GM21529 (cell line): ENCODE data around the gene ABLIM1.

Experiments
- ATAC-seq: cut with Tn5 transposase; IDR thresholded peaks from one replicate; pipeline ENCODE4 v1.9.1; 2021; ENCODE audit not compliant: unreplicated experiment

ABLIM1 gene

DNA sequence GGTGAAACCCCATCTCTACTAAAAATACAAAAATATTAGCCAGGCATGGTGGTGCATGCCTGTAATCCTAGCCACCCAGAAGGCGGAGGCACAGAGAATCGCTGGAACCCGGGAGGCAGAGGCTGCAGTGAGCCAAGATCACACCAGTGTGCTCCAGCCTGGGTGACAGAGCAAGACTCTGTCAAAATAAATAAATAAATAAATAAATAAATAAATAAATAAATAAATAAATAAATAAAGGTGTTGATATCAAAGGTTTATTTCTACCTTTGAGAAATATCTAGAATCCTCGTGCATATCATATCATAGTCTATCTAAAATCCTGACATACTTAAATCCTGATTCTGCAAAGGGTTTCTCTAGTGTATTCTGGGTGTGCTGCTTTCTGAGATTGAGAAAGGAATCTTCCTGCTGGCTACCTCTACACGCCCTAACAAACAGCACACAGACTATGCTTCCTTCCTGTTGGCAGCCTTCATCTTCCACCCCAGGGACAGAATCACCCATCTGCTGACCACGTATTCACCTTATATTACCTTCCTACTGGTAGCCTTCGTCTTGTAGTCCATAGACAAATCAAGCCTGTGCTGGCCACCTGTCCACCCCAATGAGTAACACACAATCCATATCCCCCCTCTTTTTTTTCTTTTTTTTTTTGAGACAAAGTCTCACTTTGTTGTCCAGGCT, 8.7 kb downstream of the ABLIM1 start:
- ATAC-seq = no peak

DNA sequence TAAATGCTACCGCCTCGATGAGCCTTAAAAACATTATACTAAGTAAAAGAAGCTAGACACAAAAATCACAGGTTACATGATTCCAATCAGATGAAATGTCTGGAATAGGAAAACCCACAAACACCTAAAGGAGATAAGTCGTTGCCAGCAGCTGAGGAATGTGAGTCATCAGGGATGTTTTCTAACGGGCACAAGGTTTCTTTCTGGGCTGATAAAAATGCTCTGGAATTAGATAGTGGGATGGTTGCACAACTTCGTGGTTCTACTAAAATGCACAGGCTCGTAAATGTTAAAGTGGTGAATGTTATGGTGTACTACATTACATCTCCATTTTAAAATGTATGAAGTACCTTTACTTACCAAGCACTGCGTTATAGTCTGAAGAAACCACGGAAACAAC, 9.7 kb downstream of the ABLIM1 start:
- no peak for ATAC-seq

DNA sequence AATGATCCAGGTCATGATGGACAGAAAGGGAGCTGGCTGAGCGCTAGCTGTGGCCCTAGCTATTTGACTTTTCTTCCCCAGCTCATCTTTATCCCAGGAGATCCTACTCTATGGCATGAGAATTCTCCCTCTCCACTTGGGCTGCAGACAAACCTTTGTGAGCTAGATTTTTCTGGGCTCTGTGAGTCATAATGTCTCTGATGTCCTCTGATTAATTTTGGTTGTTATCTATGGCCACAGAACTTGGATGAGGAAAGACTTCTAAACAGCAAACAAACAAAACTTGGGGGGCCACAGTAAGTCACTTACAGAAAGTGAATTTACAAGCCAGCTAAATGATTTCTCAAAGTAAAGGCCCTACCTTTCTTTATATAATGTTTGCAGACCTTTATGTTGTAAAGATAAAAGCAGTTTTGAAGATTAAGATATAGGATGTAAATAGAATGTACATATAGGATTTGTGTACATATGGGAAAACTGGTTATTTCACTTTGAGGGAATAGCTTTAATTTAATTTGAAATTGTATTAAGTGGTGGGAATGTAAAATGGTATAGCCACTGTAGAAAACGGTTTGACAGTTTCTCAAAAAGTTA, 10.4 kb downstream of the ABLIM1 start:
- no peak for ATAC-seq

DNA sequence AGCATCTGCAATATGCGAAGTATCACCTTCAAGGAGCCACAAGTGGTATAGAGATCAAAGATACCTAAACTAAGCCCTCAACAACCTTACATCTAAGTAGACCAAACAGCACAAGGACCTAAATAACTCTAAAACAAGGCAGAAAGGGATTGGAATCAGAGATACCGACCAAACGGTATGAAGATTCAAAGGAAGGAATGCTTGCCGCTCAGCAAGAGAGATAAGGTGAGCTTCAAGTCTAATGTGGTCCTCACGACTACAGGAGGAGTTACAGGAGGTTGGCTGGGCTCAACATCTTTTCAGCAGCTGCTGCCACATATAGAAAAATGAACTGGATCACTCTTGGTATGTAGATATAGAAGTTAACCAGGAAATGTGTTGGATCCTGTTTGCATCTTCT, 11.6 kb downstream of the ABLIM1 start:
- ATAC-seq = no peak

DNA sequence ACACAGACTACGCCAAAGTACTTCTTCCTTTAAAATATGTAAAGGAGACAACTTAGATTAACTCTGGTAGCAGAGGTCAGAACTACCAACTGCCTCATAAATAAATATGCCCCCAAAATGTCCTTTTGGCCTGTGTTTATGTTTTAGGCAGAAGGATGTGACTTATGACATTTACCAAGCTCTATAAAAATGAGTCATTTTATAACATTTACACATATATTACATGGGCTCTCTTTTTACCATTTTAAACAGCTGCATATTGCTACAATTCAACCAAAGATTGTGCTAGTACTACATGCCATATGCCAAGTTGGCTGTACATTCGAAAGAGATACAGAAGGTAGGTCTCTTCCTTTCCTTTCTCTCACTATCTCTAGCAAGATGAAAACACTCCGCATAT, 12.4 kb downstream of the ABLIM1 start:
- no peak for ATAC-seq

DNA sequence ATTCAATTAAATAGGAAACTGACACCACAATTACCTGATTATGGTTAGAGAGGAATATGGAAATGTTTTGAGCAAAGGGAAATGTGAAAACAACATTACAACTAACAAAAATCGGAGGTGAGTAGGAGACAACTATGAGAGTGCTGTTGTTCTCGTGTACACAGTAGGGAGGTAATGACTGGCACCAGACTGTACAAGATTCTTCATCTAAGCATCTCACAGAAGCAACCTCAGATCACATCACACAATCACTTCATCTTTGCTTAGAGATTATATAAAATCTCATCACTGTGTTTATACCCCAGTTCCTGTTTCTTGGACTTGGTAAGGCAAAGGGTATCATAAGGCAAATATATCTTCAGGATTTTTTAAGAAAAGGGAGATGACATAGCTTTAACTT, 14.9 kb downstream of the ABLIM1 start:
- ATAC-seq = no peak

DNA sequence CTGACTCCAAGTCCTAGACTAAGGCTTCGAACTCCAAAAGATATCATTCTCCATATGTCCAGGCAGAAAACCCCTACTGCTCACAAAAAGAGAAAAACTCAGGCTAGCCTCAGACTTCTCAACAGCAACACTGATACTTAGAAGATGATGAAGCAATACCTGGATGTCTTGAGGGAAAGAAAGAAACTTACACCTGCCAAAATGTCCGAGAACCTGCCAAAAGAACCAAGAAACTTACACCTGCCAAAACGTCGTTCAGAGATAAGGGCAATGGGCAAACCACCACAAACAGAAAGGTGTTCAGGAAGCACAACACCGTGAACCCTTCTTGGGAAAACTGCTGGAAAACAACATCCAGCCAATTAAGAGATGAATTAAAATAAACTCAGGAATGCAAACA, 15.3 kb downstream of the ABLIM1 start:
- ATAC-seq = no peak

DNA sequence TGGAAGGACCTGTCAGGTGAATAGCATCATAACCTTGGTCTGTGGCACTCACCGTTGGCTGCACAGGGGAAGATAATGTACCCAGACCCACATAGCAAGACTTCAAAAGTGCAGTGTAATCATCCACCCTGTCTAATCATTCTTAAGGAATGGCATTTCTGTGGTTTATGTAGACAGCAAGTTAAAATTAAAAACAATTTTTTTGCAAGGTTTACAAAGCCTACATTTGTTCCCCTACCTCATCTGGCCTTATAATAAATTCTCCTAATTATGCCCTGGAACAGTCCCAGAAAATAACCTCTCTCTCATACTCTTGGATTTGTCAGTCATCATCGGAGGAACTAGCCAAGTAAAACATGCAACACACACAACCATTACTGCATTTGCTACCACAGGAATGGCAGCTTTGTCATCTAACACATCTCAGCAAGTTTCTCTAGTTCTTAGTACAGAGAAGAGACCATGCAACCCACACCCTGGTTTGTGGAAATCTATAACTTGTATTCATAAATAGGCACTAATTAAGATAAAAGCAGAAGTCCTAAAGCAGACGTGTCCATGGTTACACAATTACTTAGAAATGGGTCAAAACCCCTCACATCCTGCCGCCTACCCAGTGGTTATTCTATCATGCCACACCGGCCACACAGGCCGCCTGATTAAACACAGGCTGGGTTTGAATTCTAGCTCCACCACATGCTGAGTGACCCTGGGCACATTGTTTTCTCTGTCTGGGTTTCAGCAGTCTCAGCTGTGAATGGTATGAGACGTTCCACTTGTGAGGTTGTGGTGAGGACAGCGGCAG, 19.1 kb downstream of the ABLIM1 start:
- no peak for ATAC-seq

DNA sequence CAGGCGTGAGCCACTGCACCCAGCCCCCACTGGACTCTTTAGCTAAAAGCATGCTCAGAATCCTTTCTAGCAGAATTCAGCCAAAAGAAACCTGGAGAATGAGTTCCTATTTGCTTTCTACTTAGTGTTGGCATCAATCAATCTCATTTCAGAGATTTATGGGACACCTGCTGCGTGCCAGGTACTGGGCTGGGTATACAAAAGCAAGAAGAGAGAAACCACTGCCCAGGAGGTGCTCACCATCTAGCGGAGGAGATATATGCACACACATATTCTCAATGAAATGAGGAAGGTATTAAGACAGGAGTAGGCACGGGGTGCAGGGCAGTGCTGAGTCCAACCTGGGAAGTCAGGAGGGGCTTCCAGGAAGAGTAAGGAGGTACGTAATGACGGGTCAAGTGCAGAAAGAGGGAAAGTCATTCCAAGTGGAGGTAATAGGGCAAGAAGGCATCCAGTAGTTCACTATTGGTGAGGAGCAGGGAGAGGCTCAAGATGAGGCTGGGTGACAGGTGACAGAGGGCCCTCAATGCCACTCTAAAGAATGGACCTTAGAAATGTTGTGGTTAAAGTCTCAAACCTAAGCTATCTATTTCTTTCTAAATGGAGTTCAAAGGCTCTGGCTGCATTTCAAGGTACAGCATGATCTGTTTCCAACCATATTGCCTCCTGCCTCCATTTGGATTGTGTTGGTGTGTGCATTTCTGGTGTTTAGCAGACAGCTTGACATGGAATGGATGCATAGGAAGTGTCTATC, 22.1 kb downstream of the ABLIM1 start:
- ATAC-seq = no peak

DNA sequence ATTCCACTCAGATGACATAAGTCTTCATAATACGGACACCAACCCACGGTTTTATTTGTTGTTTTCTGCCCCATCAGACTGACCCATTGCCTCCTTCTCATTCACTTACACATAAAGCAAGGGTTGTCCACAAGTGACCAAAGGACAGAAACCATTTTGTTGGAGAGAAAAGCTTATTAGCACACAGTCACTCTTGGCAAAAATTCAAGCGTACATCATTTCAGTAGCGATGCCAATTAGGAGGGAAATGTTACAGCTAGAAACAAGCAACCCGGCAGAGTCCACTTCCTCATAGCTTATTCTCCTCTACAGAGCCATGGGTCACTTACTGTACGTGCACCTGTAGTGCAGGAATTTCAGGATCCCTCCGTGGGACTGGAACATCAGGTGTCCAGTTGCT, 23.0 kb downstream of the ABLIM1 start:
- ATAC-seq = no peak

DNA sequence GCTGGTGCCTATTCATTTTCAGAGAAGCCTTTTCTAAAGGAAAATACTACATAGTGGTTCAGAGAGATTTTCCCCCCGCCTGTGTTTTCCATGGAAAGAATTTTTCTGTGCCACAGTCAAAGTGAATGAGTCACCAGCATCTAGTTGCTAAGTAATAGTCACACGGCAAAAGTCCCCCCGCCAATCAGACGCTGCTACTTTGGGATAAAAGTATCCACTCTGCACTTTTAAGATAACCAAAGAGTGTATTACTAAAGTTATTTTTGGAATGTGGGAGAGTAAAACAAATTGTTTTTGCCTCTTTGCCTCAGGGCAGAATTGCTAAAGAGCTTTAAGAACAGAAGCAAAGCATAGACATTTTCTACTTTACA, 23.5 kb downstream of the ABLIM1 start:
- no peak for ATAC-seq

DNA sequence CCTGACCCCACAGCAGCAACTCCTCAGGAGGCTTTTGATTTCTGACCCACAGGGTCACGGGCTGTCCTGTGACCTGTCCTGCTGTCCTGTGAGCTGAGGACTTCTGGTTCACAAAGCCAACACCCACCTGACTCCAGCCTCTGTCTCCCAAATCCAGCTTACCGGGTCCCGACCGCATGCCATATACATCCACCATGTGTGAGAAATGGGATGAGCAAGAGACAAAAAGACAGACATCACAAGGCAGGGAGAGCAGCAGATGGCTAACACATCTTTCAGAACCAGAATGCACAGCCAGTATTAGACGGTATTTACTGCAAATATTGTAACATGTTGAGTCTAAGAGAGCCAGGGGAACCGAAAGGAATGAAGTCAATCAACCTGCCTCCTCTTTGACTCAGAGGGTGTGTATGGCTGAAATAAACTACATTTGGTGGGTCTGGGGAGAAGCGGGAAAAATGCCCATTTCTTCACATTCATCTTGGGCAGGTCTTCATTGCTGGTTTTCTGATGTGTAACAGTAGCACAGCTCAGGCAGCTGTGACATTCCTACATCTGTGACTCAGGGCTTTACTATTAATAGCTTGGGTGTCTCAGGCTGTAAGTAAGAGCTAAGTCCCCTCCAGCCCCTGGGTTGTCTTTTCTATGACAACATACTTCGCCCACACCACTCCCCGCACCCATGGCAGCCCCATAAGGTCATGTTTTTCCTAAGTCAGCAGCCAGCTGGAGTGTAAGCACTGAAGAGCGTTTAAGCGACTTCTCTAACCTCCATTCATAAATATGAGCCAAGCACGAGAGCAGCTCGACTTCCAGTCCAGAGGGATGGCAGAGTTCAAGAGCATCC, 25.0 kb downstream of the ABLIM1 start:
- ATAC-seq = peak; percentile 50

DNA sequence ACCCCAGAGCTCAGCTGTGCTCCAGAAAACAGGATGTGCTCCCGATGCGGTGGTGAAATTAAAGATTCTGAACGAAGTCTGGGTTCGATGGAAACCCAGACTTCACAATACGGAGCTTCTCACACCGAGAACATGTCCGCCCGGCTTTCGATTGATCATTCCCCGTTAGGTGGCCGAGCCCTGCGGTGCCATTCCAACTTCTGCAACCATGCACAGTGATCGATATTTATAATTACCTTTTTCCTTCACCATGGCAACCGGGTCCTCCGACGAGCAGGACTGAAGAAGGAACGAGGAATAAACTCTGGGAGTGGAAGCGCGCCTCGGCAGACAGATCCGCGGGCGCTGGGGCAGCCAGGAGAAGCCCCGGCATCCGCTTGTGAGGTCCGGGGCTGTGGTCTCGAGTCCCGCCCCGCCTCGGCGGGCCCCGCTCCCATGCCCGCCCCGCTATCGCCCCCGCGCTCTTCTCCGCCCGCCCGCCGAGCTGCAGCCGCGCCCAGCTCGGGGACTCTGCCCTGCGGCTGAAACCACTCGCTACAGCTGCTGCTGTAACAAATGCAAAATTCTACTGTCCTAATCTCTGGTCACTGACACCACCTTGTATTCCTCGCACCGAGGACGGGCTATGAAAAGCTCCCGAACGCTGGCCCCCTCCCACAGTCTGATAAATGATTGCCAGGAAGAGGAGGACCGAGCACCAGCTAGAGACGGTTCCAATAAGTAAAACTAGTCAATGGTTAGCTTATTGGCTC, 26.2 kb downstream of the ABLIM1 start:
- ATAC-seq = peak; percentile 63

DNA sequence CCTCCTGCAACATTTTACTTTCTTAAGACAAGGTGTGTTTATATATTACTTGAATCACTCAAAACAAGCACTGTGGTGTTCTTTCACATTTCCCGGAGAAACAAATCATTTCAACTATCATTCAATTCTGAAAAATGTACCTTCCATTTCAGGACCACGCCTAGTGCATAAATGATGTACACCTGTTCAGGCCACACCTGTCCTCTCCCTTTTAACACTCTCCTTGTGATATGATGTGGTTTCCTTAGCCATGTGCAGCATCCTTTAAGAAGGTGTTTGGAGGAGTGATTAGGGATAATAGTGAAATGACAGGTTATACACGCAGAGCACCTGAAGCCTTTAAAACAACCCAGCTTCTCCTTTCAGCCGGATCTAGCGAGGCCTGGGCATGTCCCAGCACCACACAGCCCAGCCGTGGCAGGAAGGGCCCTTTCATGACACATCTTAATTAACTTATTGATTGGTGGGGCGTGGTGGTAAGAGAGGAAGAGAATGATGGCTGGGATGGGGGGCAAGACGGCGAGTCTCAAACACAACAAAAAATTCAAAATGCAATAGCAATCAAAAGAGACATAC, 26.9 kb downstream of the ABLIM1 start:
- no peak for ATAC-seq

DNA sequence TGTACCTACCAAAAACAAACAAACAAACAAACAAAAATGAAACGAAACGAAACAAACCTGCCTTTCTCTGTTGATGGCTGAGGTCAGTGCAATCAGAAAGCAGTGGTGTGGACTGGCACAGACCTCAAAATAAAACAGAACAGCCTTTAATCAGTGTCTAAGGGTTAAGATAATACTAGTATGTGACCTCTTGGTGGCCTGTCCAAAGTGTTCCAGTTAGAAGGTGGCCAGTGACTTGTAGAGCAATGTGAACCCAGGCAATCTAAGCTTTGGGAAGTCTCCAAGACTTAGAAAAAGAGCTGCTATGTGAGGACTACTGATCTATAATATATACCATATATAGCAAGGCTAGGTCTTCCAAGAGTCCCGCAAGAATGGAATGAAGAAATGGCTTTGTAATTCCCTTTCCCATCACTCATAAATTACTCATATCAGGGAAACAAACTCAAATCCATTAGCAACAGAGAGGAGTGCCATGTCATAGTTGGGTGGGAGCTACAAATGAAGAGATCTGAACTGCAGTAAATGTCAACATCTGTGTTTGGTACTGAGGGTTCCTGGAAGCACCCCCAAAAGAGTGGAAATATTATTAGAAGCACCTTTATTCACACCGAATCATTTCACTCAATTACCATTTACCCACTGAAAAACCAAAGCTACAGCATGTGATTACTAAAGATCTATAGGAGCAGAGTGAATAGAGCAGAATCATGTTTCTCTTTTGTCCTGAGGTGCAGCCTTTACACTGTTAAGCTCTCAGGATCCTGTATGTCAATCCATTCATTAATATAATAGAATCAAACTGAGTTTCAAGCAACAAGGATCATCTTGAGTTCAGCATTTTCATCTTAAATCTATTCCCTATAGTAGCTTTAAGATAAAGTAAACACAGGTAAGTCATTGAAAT, 28.0 kb downstream of the ABLIM1 start:
- no peak for ATAC-seq

DNA sequence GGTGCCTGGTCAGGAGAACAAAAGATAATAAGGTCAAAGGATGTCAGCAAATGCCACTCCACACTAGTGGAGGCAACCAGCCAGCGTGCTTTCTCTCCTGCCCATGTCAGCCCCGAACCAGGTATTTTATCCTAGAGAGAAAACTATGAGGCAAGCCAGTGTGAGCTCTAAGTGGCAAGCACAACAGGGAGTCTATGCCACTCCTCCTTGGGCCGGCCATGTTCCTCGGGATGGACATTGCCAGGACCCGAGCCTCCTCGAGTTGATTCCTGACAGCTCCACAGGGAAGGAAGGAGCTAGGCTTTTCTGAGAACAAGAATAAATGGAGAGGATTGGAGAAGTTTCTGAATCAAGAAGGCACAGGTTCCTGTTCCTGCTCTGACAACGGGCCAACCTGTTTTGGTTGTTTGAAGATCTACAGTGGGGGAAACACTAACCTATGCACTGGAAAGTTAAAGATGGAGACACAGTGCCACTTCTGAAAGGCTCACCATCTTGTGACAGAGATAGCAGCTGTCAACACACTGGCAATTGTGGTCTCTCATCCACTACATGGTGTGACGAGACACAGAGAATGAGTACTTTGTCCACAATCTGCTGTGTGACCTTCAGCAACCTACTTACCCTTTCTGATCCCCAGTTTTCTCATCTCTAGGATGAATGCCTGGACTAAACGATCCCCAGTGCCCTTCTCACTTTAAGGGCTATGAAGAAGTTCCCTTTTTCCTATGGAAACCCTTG, 28.8 kb downstream of the ABLIM1 start:
- no peak for ATAC-seq

DNA sequence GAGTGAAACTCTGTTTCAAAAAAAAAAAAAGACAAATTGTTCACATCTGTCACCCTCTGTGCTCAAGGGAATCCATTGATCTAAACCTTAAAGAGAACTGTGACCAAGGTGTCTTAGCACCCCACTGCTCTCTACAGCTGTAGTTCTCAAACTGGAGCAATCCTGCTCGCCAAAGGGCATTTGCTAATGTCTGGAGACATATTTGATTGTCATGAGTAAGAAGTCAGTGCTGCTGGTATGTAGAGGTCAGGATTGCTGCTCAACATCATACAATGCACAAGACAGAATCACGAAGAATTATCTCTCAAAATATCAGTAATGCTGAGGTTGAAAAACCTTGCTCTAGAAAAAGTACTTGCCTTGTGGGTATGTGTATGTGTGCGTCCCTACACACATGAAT, 30.0 kb downstream of the ABLIM1 start:
- ATAC-seq = no peak

DNA sequence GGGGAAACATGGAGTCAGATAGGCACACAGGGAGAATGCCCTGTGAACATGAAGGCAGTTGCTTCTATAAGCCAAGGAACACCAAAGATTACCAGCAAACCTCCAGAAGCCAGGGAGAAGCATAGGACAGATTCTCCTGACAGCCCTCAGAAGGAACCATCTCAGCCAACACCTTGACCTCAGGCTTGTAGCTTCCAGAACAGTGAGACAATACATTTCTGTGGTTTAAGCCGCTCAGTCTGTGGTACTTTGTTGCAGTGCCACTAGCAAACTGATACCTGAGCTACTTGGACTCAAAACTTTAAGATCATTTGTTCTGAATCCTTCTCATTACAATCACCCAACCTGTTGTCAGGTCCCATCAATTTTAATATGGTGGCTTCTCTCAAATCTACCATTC, 31.2 kb downstream of the ABLIM1 start:
- no peak for ATAC-seq
